ENCODE measurements around the gene NFATC1. TPM values are rescaled to one million over a fixed set of nuclear protein-coding genes. Genes with fewer than 3 reads are reported as not detected.

The NFATC1 gene
- total RNA-seq, 2 donors from 2014 or later: 27.6 to 40.8 TPM

DNA sequence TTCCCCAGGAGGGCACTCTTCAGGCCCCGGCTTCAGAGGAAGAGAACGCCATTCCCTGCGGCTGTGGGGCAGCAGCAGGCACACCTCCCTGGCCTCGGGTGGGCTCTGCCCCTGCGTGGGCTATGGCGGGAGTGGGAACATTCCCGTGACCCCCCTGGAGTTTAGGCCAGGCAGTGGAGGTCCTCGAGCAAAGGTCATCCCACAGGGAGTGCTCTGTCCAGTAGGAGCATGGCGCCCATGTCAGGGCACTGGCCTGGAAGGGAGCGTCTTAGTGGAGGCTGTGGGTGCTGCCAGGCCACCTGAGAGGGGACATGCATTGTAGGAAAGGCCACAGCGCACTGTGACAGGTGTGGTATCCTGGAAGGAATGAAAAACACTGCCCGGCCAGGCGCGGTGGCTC, 9.2 kb upstream of the NFATC1 start:
- no peak for DNase-seq (ENCODE audit: low spot score)
- TF ChIP-seq CTCF (IDR thresholded peaks at IDR 0.05): no peak
- H3K27ac ChIP-seq: no peak overlapping the region
- no peaks in the 10 kb centered on the region for H3K36me3 ChIP-seq
- no peak for ATAC-seq (ENCODE audit: insufficient number of reproducible peaks, low FRiP score, low read depth)
- H3K4me3 ChIP-seq: no peak overlapping the region
- no peaks in the 10 kb centered on the region for H3K4me1 ChIP-seq (ENCODE audit: control insufficient read depth in 1 of 2, low read depth in 2 of 2)
- no peaks in the 10 kb centered on the region for H3K9me3 ChIP-seq
- no peaks in the 10 kb centered on the region for H3K27me3 ChIP-seq (replicated peaks; ENCODE audit: insufficient read depth)

DNA sequence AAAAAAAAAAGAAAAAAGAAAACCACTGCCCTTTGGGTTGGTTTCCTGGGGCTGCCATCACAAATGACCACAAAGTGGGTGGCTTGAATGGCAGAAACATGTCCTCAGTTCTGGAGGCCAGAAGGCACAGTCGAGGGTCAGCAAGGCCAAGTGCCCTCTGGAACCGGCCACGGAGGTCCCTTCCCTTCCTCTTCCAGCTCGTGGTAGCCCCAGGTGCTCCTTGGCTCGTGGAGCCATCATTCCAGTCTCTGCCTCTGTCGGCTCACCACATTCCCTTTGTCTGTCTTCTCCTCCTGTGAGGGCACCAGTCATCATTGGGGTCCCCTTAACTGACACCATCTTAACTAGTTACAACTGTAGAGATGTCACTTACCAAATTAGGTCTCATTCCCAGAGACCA, 8.5 kb upstream of the NFATC1 start:
- no peak overlapping the region for H3K4me3 ChIP-seq
- H3K9me3 ChIP-seq: no peaks in the 10 kb centered on the region
- no peak for ATAC-seq (ENCODE audit: insufficient number of reproducible peaks, low FRiP score, low read depth)
- no peaks in the 10 kb centered on the region for H3K27me3 ChIP-seq (replicated peaks; ENCODE audit: insufficient read depth)
- no peak overlapping the region for H3K27ac ChIP-seq
- no peaks in the 10 kb centered on the region for H3K36me3 ChIP-seq
- TF ChIP-seq CTCF (IDR thresholded peaks at IDR 0.05): no peak
- DNase-seq (ENCODE audit: low spot score): no peak
- H3K4me1 ChIP-seq (ENCODE audit: control insufficient read depth in 1 of 2, low read depth in 2 of 2): no peaks in the 10 kb centered on the region

DNA sequence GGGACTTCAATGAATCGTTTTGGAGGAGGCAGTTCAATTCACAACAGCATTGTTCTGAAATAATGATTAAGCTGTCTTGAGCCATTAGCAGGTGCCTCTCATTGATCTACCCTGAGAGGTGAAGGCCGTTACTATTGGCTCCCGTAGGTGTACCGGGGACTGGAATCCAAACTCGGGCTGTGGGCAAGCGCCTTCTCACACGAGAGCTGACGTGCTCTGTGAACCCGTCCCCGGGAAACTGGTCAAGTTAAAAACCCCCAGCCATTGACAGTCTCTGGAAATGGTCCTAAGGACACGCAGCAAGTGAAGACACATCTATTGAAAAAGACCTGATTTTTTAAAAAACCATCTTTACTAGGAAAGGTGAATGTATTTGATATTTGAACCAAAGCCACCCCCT, 8.1 kb upstream of the NFATC1 start:
- H3K9me3 ChIP-seq: no peaks in the 10 kb centered on the region
- H3K27ac ChIP-seq: no peak overlapping the region
- no peak for ATAC-seq (ENCODE audit: insufficient number of reproducible peaks, low FRiP score, low read depth)
- DNase-seq (ENCODE audit: low spot score): no peak
- H3K4me1 ChIP-seq (ENCODE audit: control insufficient read depth in 1 of 2, low read depth in 2 of 2): peaks cover under 1 to 2% of the 10 kb centered on the region in 2 donors
- no peaks in the 10 kb centered on the region for H3K36me3 ChIP-seq
- no peak for TF ChIP-seq CTCF (IDR thresholded peaks at IDR 0.05)
- H3K27me3 ChIP-seq (replicated peaks; ENCODE audit: insufficient read depth): no peaks in the 10 kb centered on the region
- H3K4me3 ChIP-seq: no peak overlapping the region

GRCh38 chr18:79388043-79388442, 7.7 kb upstream of the NFATC1 start:
- no peak overlapping the region for H3K4me3 ChIP-seq
- no peaks in the 10 kb centered on the region for H3K36me3 ChIP-seq
- no peaks in the 10 kb centered on the region for H3K27me3 ChIP-seq (replicated peaks; ENCODE audit: insufficient read depth)
- H3K27ac ChIP-seq: no peak overlapping the region
- no peak for TF ChIP-seq CTCF (IDR thresholded peaks at IDR 0.05)
- ATAC-seq (ENCODE audit: insufficient number of reproducible peaks, low FRiP score, low read depth): no peak
- peaks cover 5 to 6% of the 10 kb centered on the region in 2 donors for H3K4me1 ChIP-seq (ENCODE audit: control insufficient read depth in 1 of 2, low read depth in 2 of 2)
- DNase-seq (ENCODE audit: low spot score): no peak
- H3K9me3 ChIP-seq: no peaks in the 10 kb centered on the region

- Histone ChIP-seq H3K36me3 (no peaks in the 10 kb centered on the region), H3K4me1 (ENCODE audit: control insufficient read depth in 1 of 2, low read depth in 2 of 2) (peaks cover 8 to 14% of the 10 kb centered on the region in 2 donors), H3K27me3 (replicated peaks; ENCODE audit: insufficient read depth) (no peaks in the 10 kb centered on the region), H3K27ac (no peak overlapping the region), H3K9me3 (no peaks in the 10 kb centered on the region), H3K4me3 (no peak overlapping the region)
- no peak for TF ChIP-seq CTCF (IDR thresholded peaks at IDR 0.05)
- DNase-seq (ENCODE audit: low spot score) (no peak), ATAC-seq (ENCODE audit: insufficient number of reproducible peaks, low FRiP score, low read depth) (no peak)
Observed at GRCh38 chr18:79389689-79390088, 6.0 kb upstream of the NFATC1 start.
